IMR-90 (cell line): Measurements from ENCODE around the gene DOK3. TPM values are rescaled to one million over a fixed set of nuclear protein-coding genes. Genes with fewer than 3 reads are reported as not detected.

Experiments
- ATAC-seq: fragments of 200-7000 bp; cut with Tn5 transposase; 2 replicates; pipeline ENCODE4 v1.9.1; 2020; ENCODE audit warnings: low read depth, mild to moderate bottlenecking, moderate library complexity
- BruUV-seq: library from RNA; stranded (reverse); fragments of 400-500 nt; replicated peaks from 2 replicates; lab custom pipeline; 2021; lab: Mats Ljungman, UMichigan
- CTCF ChIA-PET: fragments of 300-600 bp; formaldehyde crosslinking; extraction: SDS; loops from one replicate; lab custom pipeline; 2021; ENCODE audit warnings: antibody characterized with exemption; lab: Yijun Ruan, JAX
- POLR2A ChIA-PET: fragments of 300-600 bp; sonication (Branson Sonifier 250); formaldehyde crosslinking; loops from one replicate; lab custom pipeline; 2022; ENCODE audit warnings: antibody characterized with exemption; ENCODE audit not compliant: unreplicated experiment; lab: Charles Lee
- DNase-seq: peaks from one replicate; pipeline ENCODE4 v3.0.0; 2013
- H2AFZ ChIP-seq: replicated peaks from 2 replicates; pipeline ENCODE3; 2013; ENCODE audit warnings: low read length, mild to moderate bottlenecking; ENCODE audit not compliant: poor library complexity
- H2AK5ac ChIP-seq: 2 replicates; pipeline ENCODE4 v1.6.1; 2013; ENCODE audit warnings: low read depth, low read length, inconsistent platforms
- H2AK9ac ChIP-seq: replicated peaks from 2 replicates; pipeline ENCODE3; 2013; ENCODE audit warnings: mild to moderate bottlenecking, low read depth, low read length, moderate library complexity; ENCODE audit not compliant: poor library complexity
- H2BK120ac ChIP-seq: 2 replicates; pipeline ENCODE4 v1.6.1; 2013; ENCODE audit warnings: low read depth, low read length, inconsistent platforms
- H2BK15ac ChIP-seq: 3 replicates; pipeline ENCODE4 v1.6.1; 2013; ENCODE audit warnings: low read depth, low read length, inconsistent platforms
- H2BK20ac ChIP-seq: 2 replicates; pipeline ENCODE4 v1.6.1; 2013; ENCODE audit warnings: low read depth, mild to moderate bottlenecking, inconsistent platforms, low read length, moderate library complexity
- H2BK5ac ChIP-seq: 2 replicates; pipeline ENCODE4 v1.6.1; 2013; ENCODE audit warnings: mild to moderate bottlenecking, low read depth, low read length, inconsistent platforms; ENCODE audit not compliant: poor library complexity, severe bottlenecking
- H3K14ac ChIP-seq: replicated peaks from 2 replicates; pipeline ENCODE4 v1.6.1; 2013; ENCODE audit warnings: low read depth, low read length, inconsistent platforms
- H3K18ac ChIP-seq: 2 replicates; pipeline ENCODE4 v1.6.1; 2013; ENCODE audit warnings: low read depth, low read length, control low read depth
- H3K23ac ChIP-seq: 2 replicates; pipeline ENCODE4 v1.6.1; 2013; ENCODE audit warnings: low read depth, low read length, inconsistent platforms
- H3K27ac ChIP-seq: 2 replicates; pipeline ENCODE4 v1.5.1; 2013; ENCODE audit warnings: mild to moderate bottlenecking, control low read depth, low read length; ENCODE audit not compliant: insufficient read depth
- H3K27me3 ChIP-seq: 2 replicates; pipeline ENCODE4 v1.6.1; 2013; ENCODE audit warnings: low read length; ENCODE audit not compliant: control insufficient read depth, insufficient read depth
- H3K36me3 ChIP-seq: 2 replicates; pipeline ENCODE4 v1.6.1; 2013; ENCODE audit warnings: low read length, mixed read lengths; ENCODE audit not compliant: control insufficient read depth, insufficient read depth
- H3K4ac ChIP-seq: 2 replicates; pipeline ENCODE4 v1.6.1; 2013; ENCODE audit warnings: low read depth, low read length, inconsistent platforms
- H3K4me1 ChIP-seq: 2 replicates; pipeline ENCODE4 v1.6.1; 2013; ENCODE audit warnings: low read length, mixed read lengths; ENCODE audit not compliant: control insufficient read depth, insufficient read depth
- H3K4me2 ChIP-seq: 2 replicates; pipeline ENCODE4 v1.6.1; 2013; ENCODE audit warnings: low read depth, mild to moderate bottlenecking, control low read depth, low read length, moderate library complexity
- H3K4me3 ChIP-seq: 2 replicates; pipeline ENCODE4 v1.5.1; 2013; ENCODE audit warnings: low read depth, mild to moderate bottlenecking, control low read depth, low read length, moderate library complexity; ENCODE audit not compliant: insufficient read depth
- H3K56ac ChIP-seq: 2 replicates; pipeline ENCODE4 v1.6.1; 2013; ENCODE audit warnings: low read length, inconsistent platforms; ENCODE audit not compliant: insufficient read depth; ENCODE audit errors: extremely low read depth
- H3K79me1 ChIP-seq, 2 experiments: 2 replicates each; pipeline ENCODE4 v1.6.1; 2013; ENCODE audit warnings: low read length in 2 of 2, inconsistent platforms in 1 of 2, low read depth in 1 of 2
- H3K9ac ChIP-seq: 2 replicates; pipeline ENCODE4 v1.6.1; 2013; ENCODE audit warnings: low read depth, low read length, control low read depth
- H3K9me1 ChIP-seq: 2 replicates; pipeline ENCODE4 v1.6.1; 2013; ENCODE audit warnings: low read length, inconsistent platforms; ENCODE audit not compliant: insufficient read depth
- H3K9me3 ChIP-seq: 2 replicates; pipeline ENCODE4 v1.6.1; 2013; ENCODE audit warnings: low read length; ENCODE audit not compliant: control insufficient read depth, insufficient read depth
- H4K20me1 ChIP-seq: 2 replicates; pipeline ENCODE4 v1.6.1; 2013; ENCODE audit warnings: low read length, inconsistent platforms; ENCODE audit not compliant: insufficient read depth
- H4K5ac ChIP-seq: 2 replicates; pipeline ENCODE4 v1.6.1; 2013; ENCODE audit warnings: mild to moderate bottlenecking, low read depth, low read length, control low read depth
- H4K8ac ChIP-seq, 2 experiments: 2 replicates each; pipeline ENCODE4 v1.6.1; 2013; ENCODE audit warnings: low read depth in 2 of 2, low read length in 2 of 2, control low read depth in 1 of 2, inconsistent platforms in 1 of 2
- H4K91ac ChIP-seq: 2 replicates; pipeline ENCODE4 v1.6.1; 2013; ENCODE audit warnings: low read depth, low read length, inconsistent platforms; ENCODE audit not compliant: insufficient read depth
- BHLHE40 ChIP-seq: fragments of 150-350 bp; IDR thresholded peaks from 2 replicates; pipeline ENCODE4 v1.6.1; 2016; ENCODE audit warnings: mild to moderate bottlenecking, low read depth, low read length
- CEBPB ChIP-seq: IDR thresholded peaks from 2 replicates; pipeline ENCODE4 v1.6.1; 2012; ENCODE audit warnings: low read depth, low read length, improper control_type of control experiment
- CHD1 ChIP-seq: IDR thresholded peaks from 2 replicates; pipeline ENCODE4 v1.6.1; 2012; ENCODE audit warnings: low read depth, low read length, improper control_type of control experiment
- CTCF ChIP-seq: conservative IDR thresholded peaks from 2 replicates; pipeline ENCODE4 v1.5.1; 2012; ENCODE audit warnings: mild to moderate bottlenecking, low read depth, low read length, improper control_type of control experiment
- ELK1 ChIP-seq: fragments of 150-350 bp; IDR thresholded peaks from 2 replicates; pipeline ENCODE4 v1.6.1; 2016; ENCODE audit warnings: low read depth, mild to moderate bottlenecking, low read length, moderate library complexity, borderline replicate concordance
- FOS ChIP-seq: fragments of 150-350 bp; IDR thresholded peaks from 2 replicates; pipeline ENCODE4 v1.6.1; 2016; ENCODE audit warnings: low read depth, low read length
- MAFK ChIP-seq: IDR thresholded peaks from 2 replicates; pipeline ENCODE4 v1.6.1; 2012; ENCODE audit warnings: low read depth, low read length, improper control_type of control experiment
- MAZ ChIP-seq: IDR thresholded peaks from 2 replicates; pipeline ENCODE4 v1.6.1; 2012; ENCODE audit warnings: low read depth, mild to moderate bottlenecking, low read length, improper control_type of control experiment, moderate library complexity, borderline replicate concordance
- MXI1 ChIP-seq: IDR thresholded peaks from 2 replicates; pipeline ENCODE4 v1.6.1; 2012; ENCODE audit warnings: low read depth, mild to moderate bottlenecking, low read length, moderate library complexity, borderline replicate concordance
- NFE2L2 ChIP-seq: fragments of 150-350 bp; IDR thresholded peaks from 2 replicates; pipeline ENCODE4 v1.6.1; 2016; ENCODE audit warnings: low read depth, mild to moderate bottlenecking, low read length
- POLR2A ChIP-seq: IDR thresholded peaks from 2 replicates; pipeline ENCODE4 v1.6.1; 2012; ENCODE audit warnings: mild to moderate bottlenecking, low read depth, low read length
- RAD21 ChIP-seq: IDR thresholded peaks from 2 replicates; pipeline ENCODE4 v1.6.1; 2012; ENCODE audit warnings: low read length, improper control_type of control experiment
- RFX5 ChIP-seq: IDR thresholded peaks from 2 replicates; pipeline ENCODE4 v1.8.0; 2012; ENCODE audit warnings: low read depth, mild to moderate bottlenecking, low read length, moderate library complexity
- SMC3 ChIP-seq: fragments of 150-350 bp; IDR thresholded peaks from 2 replicates; pipeline ENCODE4 v1.6.1; 2016; ENCODE audit warnings: low read depth, mild to moderate bottlenecking, antibody characterized with exemption, low read length, moderate library complexity
- USF2 ChIP-seq: fragments of 150-350 bp; IDR thresholded peaks from 2 replicates; pipeline ENCODE4 v1.6.1; 2017; ENCODE audit warnings: mild to moderate bottlenecking, antibody characterized with exemption, low read length, low read depth
- WGBS, 2 experiments: methylation state at CpG; one replicate each; pipeline versions ENCODE4 v1.1.5 to v1.1.7; 2013; ENCODE audit warnings: missing lambda C conversion rate in 2 of 2; ENCODE audit not compliant: insufficient read length in 1 of 2; ENCODE audit errors: extremely low coverage in 2 of 2; 5-methylcytosine and 5-hydroxymethylcytosine counted together
- dilution Hi-C: fragments of 300-500 bp; cut with HindIII; formaldehyde crosslinking; loops from one replicate; pipeline ENCODE4 v1.14.3; 2018; ENCODE audit warnings: low sequenced_read_pairs; ENCODE audit not compliant: unreplicated experiment
- in situ Hi-C: fragments of 300-500 bp; cut with MboI; formaldehyde crosslinking; loops from 3 replicates; pipeline ENCODE4 v1.14.3; 2019; ENCODE audit warnings: low sequenced_read_pairs, inconsistent platforms, mixed read lengths
- intact Hi-C: fragments of 100-400 bp; cut with micrococcal nuclease; formaldehyde crosslinking; loops from 2 replicates; pipeline ENCODE4 v1.10.0; 2022
- polyA plus RNA-seq, 3 experiments: library from polyadenylated mRNA; depleted of rRNA; stranded (reverse); fragments of >200 nt; gene quantifications; 2 replicates each; pipeline ENCODE4 v1.2.3, GENCODE V29; 2012; ENCODE audit warnings: low replicate concordance in 1 of 3
- total RNA-seq: library from RNA; depleted of rRNA; stranded (reverse); fragments of >200 nt; gene quantifications from 2 replicates; pipeline ENCODE4 v1.2.3, GENCODE V29; 2012

DOK3 gene
- total and polyA plus RNA-seq, 2 of the 4 experiments (the other 2 are of a cell fraction), result 0.54 to 3.9 TPM

GRCh38 chr5:177507596-177508220 lies 1.9 kb downstream of the DOK3 start:
- no peak overlapping the region for H3K56ac ChIP-seq
- H3K23ac ChIP-seq, result no peak overlapping the region
- H2AK9ac ChIP-seq, result no peak overlapping the region
- intact Hi-C loops, result no loop called here
- H3K4me2 ChIP-seq, result no peak overlapping the region
- WGBS, 2 experiments, result 88% methylated on average over 6 of the region's 17 CpGs; no CpG with 5 or more reads in 1 of the 2 experiments
- no peak overlapping the region for H4K5ac ChIP-seq
- H3K4me1 ChIP-seq, result no peaks in the 10 kb centered on the region
- no peak for ATAC-seq
- in situ Hi-C loops, result no loop called here
- peaks cover 32% of the 10 kb centered on the region for H3K36me3 ChIP-seq
- no peak overlapping the region for H2AFZ ChIP-seq
- no peak overlapping the region for H2BK120ac ChIP-seq
- TF ChIP-seq RAD21, result no peak
- TF ChIP-seq MXI1, result no peak
- no peak for TF ChIP-seq ELK1
- TF ChIP-seq MAZ, result no peak
- no peak for TF ChIP-seq NFE2L2
- TF ChIP-seq FOS, result no peak
- no peak for TF ChIP-seq RFX5
- TF ChIP-seq POLR2A, result no peak
- no peak for TF ChIP-seq CEBPB
- no peak for TF ChIP-seq CHD1
- no peak for TF ChIP-seq USF2
- no peak for TF ChIP-seq SMC3
- no peak for TF ChIP-seq CTCF
- no peak for TF ChIP-seq MAFK
- no peak for TF ChIP-seq BHLHE40
- no peak overlapping the region for H3K27ac ChIP-seq
- peaks cover 0 to 8% of the 10 kb centered on the region in 2 experiments; a peak in 1 of 4 replicates for H3K79me1 ChIP-seq
- BruUV-seq, result no TSS peak
- H2AK5ac ChIP-seq, result no peak overlapping the region
- ChIA-PET CTCF (interaction anchor here (0.7 kb wide), 1 partner anchor 339 kb away, joined by 3 read pairs; no protein-coding TSS in a partner anchor), POLR2A (no interaction called here)
- H3K9ac ChIP-seq, result no peak overlapping the region
- no peak overlapping the region for H3K18ac ChIP-seq
- no peaks in the 10 kb centered on the region for H3K27me3 ChIP-seq
- no peaks in the 10 kb centered on the region for H3K9me3 ChIP-seq
- no peaks in the 10 kb centered on the region; the same call in 1 of the 2 replicates for H4K20me1 ChIP-seq
- no peak overlapping the region for H3K14ac ChIP-seq
- H4K91ac ChIP-seq, result no peak overlapping the region
- no peak overlapping the region for H4K8ac ChIP-seq
- H3K9me1 ChIP-seq, result no peaks in the 10 kb centered on the region
- no peak overlapping the region for H2BK15ac ChIP-seq
- dilution Hi-C loops, result no loop called here
- H3K4me3 ChIP-seq, result no peak overlapping the region
- no peak overlapping the region for H2BK20ac ChIP-seq
- no peak for DNase-seq
- H2BK5ac ChIP-seq, result no peak overlapping the region
- H3K4ac ChIP-seq, result no peak overlapping the region
